Breast epithelium (tissue), 3 donors: ENCODE measurements around the gene MGAM2.

Experiments used
- CTCF ChIP-seq, 3 donors: fragments of 450-650 bp; IDR thresholded peaks; one replicate each; pipeline ENCODE4 v1.5.1; 2016 to 2017; ENCODE audit warnings: antibody characterized with exemption in 3 of 3, mild to moderate bottlenecking in 3 of 3, moderate library complexity in 3 of 3
- POLR2A ChIP-seq: fragments of 450-650 bp; IDR thresholded peaks from one replicate; pipeline ENCODE4 v1.6.1; 2016; ENCODE audit warnings: antibody characterized with exemption, mild to moderate bottlenecking, moderate library complexity
- POLR2AphosphoS5 ChIP-seq, 3 donors: sonication (generic); formaldehyde crosslinking; IDR thresholded peaks; one replicate each; pipeline ENCODE4 v1.6.1; 2017; ENCODE audit warnings: antibody characterized with exemption in 3 of 3

DNA sequence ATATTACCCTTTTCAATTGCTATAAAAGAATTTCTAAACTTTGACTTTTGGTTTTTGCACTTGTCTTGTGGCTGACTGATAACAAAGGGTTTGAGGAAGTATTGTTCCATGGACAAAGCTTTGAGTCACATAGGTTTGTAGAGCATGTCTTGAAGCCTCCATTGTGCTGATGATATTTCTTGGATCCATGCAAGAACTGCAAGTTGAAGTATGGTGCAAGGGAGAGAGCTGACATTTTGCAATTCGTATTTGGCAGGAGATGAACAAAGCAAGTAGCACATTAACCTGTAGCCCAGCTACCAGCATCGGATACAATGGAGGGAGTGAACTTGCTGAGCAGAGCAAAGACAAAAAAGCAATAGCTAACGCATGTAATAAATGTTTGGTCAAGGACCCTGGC, 23.4 kb downstream of the MGAM2 start:
- TF ChIP-seq CTCF (IDR thresholded peaks at IDR 0.05): no peak
- no peak for TF ChIP-seq POLR2A
- no peak for TF ChIP-seq POLR2AphosphoS5 (IDR thresholded peaks at IDR 0.05)
